CD4-positive, alpha-beta T cell (primary cell): ENCODE results near the gene FZD8. TPM values are rescaled to one million over a fixed set of nuclear protein-coding genes. Genes with fewer than 3 reads are reported as not detected.

Source experiments
- ATAC-seq: fragments of 200-7000 bp; cut with Tn5 transposase; one replicate; pipeline ENCODE4 v1.10.0; 2022; ENCODE audit warnings: mild to moderate bottlenecking; ENCODE audit not compliant: poor library complexity
- CTCF ChIA-PET: fragments of 350-600 bp; sonication (Branson Sonifier 250); formaldehyde crosslinking; loops from one replicate; lab custom pipeline; 2021; ENCODE audit warnings: antibody characterized with exemption, inconsistent platforms; lab: Charles Lee
- POLR2A ChIA-PET: fragments of 350-600 bp; sonication (Branson Sonifier 250); formaldehyde crosslinking; loops from one replicate; lab custom pipeline; 2021; ENCODE audit warnings: antibody characterized with exemption, inconsistent platforms; lab: Charles Lee
- DNase-seq, 14 experiments: peaks; one replicate each; pipeline ENCODE4 v3.0.0-alpha.2; 2013 to 2020; ENCODE audit warnings: mixed read lengths in 2 of 14
- H3K27ac ChIP-seq, 2 donors: one replicate each; pipeline versions ENCODE4 v1.5.1 to v1.7.0; 2013; ENCODE audit warnings: low read length in 2 of 2, low read depth in 1 of 2, mild to moderate bottlenecking in 1 of 2
- H3K27me3 ChIP-seq, 2 experiments: 1 replicate in 1 of 2; 2 replicates in 1 of 2; pipeline versions ENCODE4 v1.6.1 to v1.7.0; 2013; ENCODE audit warnings: low read length in 2 of 2, control low read depth in 1 of 2, mild to moderate bottlenecking in 1 of 2, moderate library complexity in 1 of 2; ENCODE audit not compliant: insufficient read depth in 2 of 2, control insufficient read depth in 1 of 2
- H3K36me3 ChIP-seq: one replicate; pipeline ENCODE4 v1.6.1; 2013; ENCODE audit warnings: low read length, control low read depth; ENCODE audit not compliant: insufficient read depth
- H3K4me1 ChIP-seq: one replicate; pipeline ENCODE4 v1.6.1; 2013; ENCODE audit warnings: low read length, control low read depth; ENCODE audit not compliant: insufficient read depth
- H3K4me3 ChIP-seq: one replicate; pipeline ENCODE4 v1.5.1; 2013; ENCODE audit warnings: mild to moderate bottlenecking, low read length, moderate library complexity
- H3K9me3 ChIP-seq, 2 experiments: 1 replicate in 1 of 2; 2 replicates in 1 of 2; pipeline versions ENCODE4 v1.6.1 to v1.7.0; 2013; ENCODE audit warnings: low read length in 2 of 2, mild to moderate bottlenecking in 2 of 2, control low read depth in 1 of 2, moderate library complexity in 1 of 2; ENCODE audit not compliant: control insufficient read depth in 1 of 2, insufficient read depth in 1 of 2
- H3K27ac Mint-ChIP-seq: one replicate; pipeline ENCODE4 v1.8.0; 2020; ENCODE audit warnings: mixed read lengths
- H3K27me3 Mint-ChIP-seq: one replicate; pipeline ENCODE4 v1.8.0; 2021; ENCODE audit warnings: mixed read lengths
- H3K36me3 Mint-ChIP-seq: one replicate; pipeline ENCODE4 v1.8.0; 2021; ENCODE audit warnings: low read depth, mixed read lengths
- H3K4me1 Mint-ChIP-seq: one replicate; pipeline ENCODE4 v1.8.0; 2021; ENCODE audit warnings: low read depth, mixed read lengths
- H3K4me3 Mint-ChIP-seq: one replicate; pipeline ENCODE4 v1.8.0; 2020; ENCODE audit warnings: mild to moderate bottlenecking, mixed read lengths
- H3K9me3 Mint-ChIP-seq: one replicate; pipeline ENCODE4 v1.8.0; 2020; ENCODE audit warnings: mixed read lengths
- intact Hi-C, 2 experiments: fragments of 100-400 bp; cut with DNase I in 1 of 2; cut with micrococcal nuclease in 1 of 2; formaldehyde crosslinking; loops; one replicate each; pipeline versions ENCODE4 v1.15.1 to v1.9.0; 2023 to 2025; cut with DNase I, micrococcal nuclease
- total RNA-seq, 174 experiments: library from RNA in 2 of 174; stranded (reverse) in 2 of 174; gene quantifications; one replicate each; pipeline ENCODE4 v1.2.3 and lab custom pipeline; 2021 to 2026
- TF ChIP-seq, protein P1 (sequence below): fragments of 200-600 bp; IDR thresholded peaks from one replicate; pipeline ENCODE4 v1.8.0; 2022; ENCODE audit warnings: antibody characterized with exemption, mild to moderate bottlenecking

The FZD8 gene
- total RNA-seq, 2 experiments from 2014 or later, result 2.1 to 2.2 TPM

DNA sequence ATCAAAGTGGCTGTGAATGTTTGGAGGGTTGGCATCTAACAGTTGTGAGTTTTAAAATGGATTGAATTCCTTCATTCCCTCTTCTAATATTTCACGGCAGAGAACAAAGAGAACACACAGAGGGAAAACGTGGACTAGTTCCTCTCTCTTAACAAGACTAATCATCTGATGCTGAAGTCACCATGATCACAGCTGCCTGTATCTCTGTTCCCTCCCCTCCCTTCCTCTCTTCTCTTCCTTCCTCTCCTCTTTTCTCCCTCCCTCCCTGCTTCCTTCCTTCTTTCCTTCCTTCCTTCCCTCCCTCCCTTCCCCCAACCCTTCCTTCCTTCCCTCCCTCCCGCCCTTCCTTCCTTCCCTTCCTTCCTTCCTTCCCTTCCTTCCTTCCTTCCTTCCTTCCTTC lies 47.0 kb downstream of the FZD8 start:
- H3K27me3 Mint-ChIP-seq, result peaks cover 23% of the 10 kb centered on the region
- H3K4me3 Mint-ChIP-seq, result no peak overlapping the region
- no peaks in the 10 kb centered on the region for H3K4me1 ChIP-seq
- H3K9me3 Mint-ChIP-seq, result peaks cover 4% of the 10 kb centered on the region
- CTCF ChIA-PET, result no interaction called here
- no peak for ATAC-seq
- POLR2A ChIA-PET, result no interaction called here
- H3K4me1 Mint-ChIP-seq, result no peaks in the 10 kb centered on the region
- no peaks in the 10 kb centered on the region for H3K27me3 ChIP-seq
- H3K27ac ChIP-seq, result no peak overlapping the region
- DNase-seq, result no peak
- H3K9me3 ChIP-seq, result peaks cover 5 to 12% of the 10 kb centered on the region in 2 experiments
- TF ChIP-seq, protein P1, sequence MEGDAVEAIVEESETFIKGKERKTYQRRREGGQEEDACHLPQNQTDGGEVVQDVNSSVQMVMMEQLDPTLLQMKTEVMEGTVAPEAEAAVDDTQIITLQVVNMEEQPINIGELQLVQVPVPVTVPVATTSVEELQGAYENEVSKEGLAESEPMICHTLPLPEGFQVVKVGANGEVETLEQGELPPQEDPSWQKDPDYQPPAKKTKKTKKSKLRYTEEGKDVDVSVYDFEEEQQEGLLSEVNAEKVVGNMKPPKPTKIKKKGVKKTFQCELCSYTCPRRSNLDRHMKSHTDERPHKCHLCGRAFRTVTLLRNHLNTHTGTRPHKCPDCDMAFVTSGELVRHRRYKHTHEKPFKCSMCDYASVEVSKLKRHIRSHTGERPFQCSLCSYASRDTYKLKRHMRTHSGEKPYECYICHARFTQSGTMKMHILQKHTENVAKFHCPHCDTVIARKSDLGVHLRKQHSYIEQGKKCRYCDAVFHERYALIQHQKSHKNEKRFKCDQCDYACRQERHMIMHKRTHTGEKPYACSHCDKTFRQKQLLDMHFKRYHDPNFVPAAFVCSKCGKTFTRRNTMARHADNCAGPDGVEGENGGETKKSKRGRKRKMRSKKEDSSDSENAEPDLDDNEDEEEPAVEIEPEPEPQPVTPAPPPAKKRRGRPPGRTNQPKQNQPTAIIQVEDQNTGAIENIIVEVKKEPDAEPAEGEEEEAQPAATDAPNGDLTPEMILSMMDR, result no peak
- no peak overlapping the region for H3K4me3 ChIP-seq
- intact Hi-C loops, result no loop called here
- H3K36me3 Mint-ChIP-seq, result no peaks in the 10 kb centered on the region
- H3K27ac Mint-ChIP-seq, result no peak overlapping the region
- H3K36me3 ChIP-seq, result no peaks in the 10 kb centered on the region

DNA sequence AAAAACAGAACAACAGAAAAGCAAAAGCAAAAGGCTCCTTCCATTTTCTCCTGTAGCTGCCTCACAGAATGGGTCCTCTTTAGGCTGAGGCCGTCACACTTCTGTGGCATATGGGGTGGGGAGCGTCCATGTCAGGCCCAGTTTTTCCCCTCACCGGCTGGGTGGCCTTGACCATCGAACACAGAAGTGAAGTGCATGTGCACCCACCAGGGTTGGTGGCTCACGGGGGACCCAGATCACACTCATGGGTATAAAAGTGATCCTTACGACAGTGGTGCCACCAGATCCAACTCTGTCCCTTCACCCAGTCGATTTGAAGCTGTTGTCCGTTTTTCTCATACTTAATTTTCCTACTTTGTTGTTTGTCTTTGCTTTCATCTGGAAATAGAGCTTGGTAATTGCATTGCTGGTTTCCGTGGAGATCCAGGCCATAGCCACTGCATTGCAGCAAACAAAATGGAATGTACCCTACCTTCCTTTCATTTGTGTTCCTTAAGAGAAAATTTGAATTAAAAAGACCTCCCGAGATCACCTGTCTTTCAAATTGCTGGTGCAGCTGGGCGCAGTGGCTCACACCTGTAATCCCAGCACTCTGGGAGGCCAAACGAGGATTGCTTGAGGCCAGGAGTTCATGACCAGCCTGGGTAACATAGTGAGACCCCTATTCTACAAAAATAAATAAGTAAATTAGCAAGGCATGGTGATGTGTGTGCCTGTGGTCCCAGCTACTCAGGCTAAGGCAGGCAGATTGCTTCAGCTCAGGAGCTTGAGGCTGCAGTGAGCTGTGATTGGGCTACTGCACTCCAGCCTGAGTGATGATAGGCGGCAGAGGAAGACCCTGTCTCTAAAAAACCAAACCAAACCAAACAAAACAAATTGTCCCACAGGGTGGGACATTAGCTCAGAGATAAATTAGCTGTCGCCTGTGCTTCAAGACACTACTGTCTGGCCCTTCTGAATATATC lies 47.7 kb downstream of the FZD8 start:
- intact Hi-C loops, result no loop called here
- TF ChIP-seq, protein P1, result no peak
- DNase-seq (no peak), ATAC-seq (no peak)
- H3K4me1 ChIP-seq, result no peaks in the 10 kb centered on the region
- H3K27me3 ChIP-seq, result no peaks in the 10 kb centered on the region
- peaks cover 5 to 15% of the 10 kb centered on the region in 2 experiments for H3K9me3 ChIP-seq
- no peak overlapping the region for H3K27ac ChIP-seq
- Mint-ChIP-seq H3K27ac (no peak overlapping the region), H3K27me3 (peaks cover 21% of the 10 kb centered on the region), H3K4me1 (no peaks in the 10 kb centered on the region), H3K36me3 (no peaks in the 10 kb centered on the region), H3K9me3 (peaks cover 4% of the 10 kb centered on the region), H3K4me3 (no peak overlapping the region)
- H3K4me3 ChIP-seq, result no peak overlapping the region
- ChIA-PET POLR2A (no interaction called here), CTCF (no interaction called here)
- no peaks in the 10 kb centered on the region for H3K36me3 ChIP-seq

DNA sequence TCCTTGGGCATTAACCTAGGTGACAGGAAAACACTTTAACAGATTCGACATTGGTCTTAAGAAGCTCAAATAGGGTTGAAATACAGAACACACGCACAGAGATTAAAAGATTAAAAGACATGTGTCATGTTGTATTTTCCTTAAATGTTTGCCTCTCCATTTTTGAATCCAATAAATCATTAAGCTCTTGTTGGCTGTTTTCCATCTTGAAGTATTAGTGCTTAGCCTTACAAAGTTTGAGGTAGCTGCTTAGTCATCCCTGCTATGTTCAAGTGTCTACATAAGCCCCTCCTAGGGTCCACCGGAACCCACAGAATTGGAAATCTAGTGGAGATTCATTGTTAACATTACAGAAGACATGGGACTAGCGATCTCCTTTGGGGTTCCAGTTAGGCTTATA lies 49.7 kb downstream of the FZD8 start:
- peaks cover 4% of the 10 kb centered on the region for H3K9me3 Mint-ChIP-seq
- H3K4me1 Mint-ChIP-seq, result no peaks in the 10 kb centered on the region
- ChIA-PET CTCF (no interaction called here), POLR2A (no interaction called here)
- H3K27me3 Mint-ChIP-seq, result peaks cover 11% of the 10 kb centered on the region
- TF ChIP-seq, protein P1, result no peak
- Histone ChIP-seq H3K27me3 (peaks cover 2 to 3% of the 10 kb centered on the region in 2 experiments), H3K4me1 (no peaks in the 10 kb centered on the region), H3K4me3 (no peak overlapping the region), H3K36me3 (no peaks in the 10 kb centered on the region), H3K9me3 (peaks cover 5 to 15% of the 10 kb centered on the region in 2 experiments), H3K27ac (no peak overlapping the region)
- no peak for DNase-seq
- no peak overlapping the region for H3K4me3 Mint-ChIP-seq
- no peak for ATAC-seq
- intact Hi-C loops, result no loop called here
- no peaks in the 10 kb centered on the region for H3K36me3 Mint-ChIP-seq
- H3K27ac Mint-ChIP-seq, result no peak overlapping the region
